HG03378 (cell line): ENCODE measurements around the gene RNF20.
"Not testable (repeated sequence)": the region's sequence is repeated elsewhere in the genome, so short reads cannot be mapped to it uniquely, and the experiment has no call there.

Experiments
- ATAC-seq: cut with Tn5 transposase; IDR thresholded peaks from one replicate; pipeline ENCODE4 v1.9.1; 2021; ENCODE audit warnings: mild to moderate bottlenecking, moderate library complexity; ENCODE audit not compliant: unreplicated experiment

The RNF20 gene

GRCh38 chr9:101587332-101588043 lies 53.8 kb downstream of the RNF20 start:
- ATAC-seq: no peak

- ATAC-seq: not testable (repeated sequence)
Measured at GRCh38 chr9:101590074-101590473, 56.4 kb downstream of the RNF20 start.

- ATAC-seq: no peak
Measured at GRCh38 chr9:101590901-101591300, 57.2 kb downstream of the RNF20 start.

GRCh38 chr9:101591787-101592446 lies 58.3 kb downstream of the RNF20 start:
- ATAC-seq: no peak

- no peak for ATAC-seq
Measured at GRCh38 chr9:101592788-101593187, 59.1 kb downstream of the RNF20 start.

- no peak for ATAC-seq
Measured at GRCh38 chr9:101593345-101593744, 59.7 kb downstream of the RNF20 start.

- ATAC-seq: no peak
Measured at GRCh38 chr9:101594796-101595195, 61.1 kb downstream of the RNF20 start, which contains the start of gene PPP3R2. PPP3R2 (minus strand) TSS chr9:101594969; CDS start chr9:101594921, 48 bp downstream.

GRCh38 chr9:101601904-101602765 lies 68.5 kb downstream of the RNF20 start:
- peak; percentile 73 for ATAC-seq

- no peak for ATAC-seq
Measured at GRCh38 chr9:101604296-101604695, 70.6 kb downstream of the RNF20 start.

- no peak for ATAC-seq
Measured at GRCh38 chr9:101605547-101605946, 71.9 kb downstream of the RNF20 start.
